Upper lobe of left lung (tissue), 4 donors: ENCODE results near the gene SCGB1C2.

ENCODE experiments used
- CTCF ChIP-seq, 6 experiments: fragments of 450-650 bp in 4 of 6; fragments of 200-600 bp in 2 of 6; sonication (generic) in 2 of 6; IDR thresholded peaks; one replicate each; pipeline ENCODE4 v1.5.1; 2016 to 2019; ENCODE audit warnings: antibody characterized with exemption in 6 of 6
- POLR2A ChIP-seq, 4 donors: fragments of 450-650 bp; IDR thresholded peaks; one replicate each; pipeline ENCODE4 v1.5.1; 2016 to 2017; ENCODE audit warnings: antibody characterized with exemption in 4 of 4, mild to moderate bottlenecking in 2 of 4

- TF ChIP-seq CTCF (IDR thresholded peaks at IDR 0.05): no peak
- TF ChIP-seq POLR2A (IDR thresholded peaks at IDR 0.05): no peak
Measured at GRCh38 chr17:159609-160008, 22.2 kb downstream of the SCGB1C2 start.
